Dedifferentiated amniotic fluid mesenchymal stem cell (primary cell): ENCODE data around the gene CTAG1B.
"Not testable (repeated sequence)": the region's sequence is repeated elsewhere in the genome, so short reads cannot be mapped to it uniquely, and the experiment has no call there.

Source experiments
- DNase-seq: peaks from one replicate; pipeline ENCODE4 v3.0.0-alpha.2; 2016; ENCODE audit errors: extremely low spot score

Gene CTAG1B

DNA sequence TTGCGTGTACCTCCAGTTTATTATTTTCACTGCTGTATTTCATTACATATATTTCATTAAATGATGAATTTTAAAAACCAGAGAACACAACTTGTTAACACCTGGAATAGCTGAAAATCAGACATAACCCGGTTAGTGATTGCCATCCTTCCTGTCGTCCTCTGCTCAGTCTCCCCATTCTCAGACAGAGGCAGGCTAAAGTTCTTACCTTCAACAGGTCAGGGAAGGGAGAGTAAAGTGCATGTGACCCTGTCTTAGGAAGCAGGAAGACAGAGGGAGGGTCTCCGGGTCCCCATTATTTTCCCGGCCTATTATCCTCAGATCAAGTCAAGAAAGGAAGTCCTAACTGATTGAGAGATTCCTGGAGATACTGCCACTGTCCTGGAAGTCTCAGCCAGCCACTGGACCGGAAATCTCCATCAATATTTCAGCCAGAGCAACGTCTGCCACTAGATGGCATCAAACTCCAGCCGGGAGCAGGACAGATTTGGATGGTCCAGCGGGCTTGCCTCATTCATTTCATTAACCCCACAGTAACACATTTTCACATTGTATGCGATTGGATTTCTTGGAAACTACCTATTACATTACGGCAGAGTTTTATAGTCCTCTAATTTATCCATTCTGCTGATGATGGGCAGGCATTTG lies 1.8 kb upstream of the CTAG1B start:
- not testable (repeated sequence) for DNase-seq

DNA sequence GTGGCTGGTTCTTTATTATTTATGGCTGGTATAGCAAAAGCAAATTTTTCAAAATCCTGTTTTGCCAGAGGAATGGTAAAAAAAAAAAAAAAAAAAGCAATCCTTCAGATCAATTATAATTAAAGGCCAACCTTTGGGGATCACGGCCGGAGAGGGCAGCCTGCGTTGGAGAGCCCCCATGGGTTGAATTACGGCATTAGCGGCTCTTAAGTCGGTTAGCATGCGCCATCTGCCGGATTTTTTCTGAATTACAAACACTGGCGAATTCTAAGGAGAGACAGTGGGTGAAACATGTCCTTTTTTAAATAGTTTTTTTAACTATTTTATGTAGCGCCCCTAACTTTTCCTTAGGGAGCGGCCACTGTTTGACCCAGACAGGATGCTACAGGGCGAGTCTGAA lies 5.5 kb downstream of the CTAG1B start:
- DNase-seq: not testable (repeated sequence)

DNA sequence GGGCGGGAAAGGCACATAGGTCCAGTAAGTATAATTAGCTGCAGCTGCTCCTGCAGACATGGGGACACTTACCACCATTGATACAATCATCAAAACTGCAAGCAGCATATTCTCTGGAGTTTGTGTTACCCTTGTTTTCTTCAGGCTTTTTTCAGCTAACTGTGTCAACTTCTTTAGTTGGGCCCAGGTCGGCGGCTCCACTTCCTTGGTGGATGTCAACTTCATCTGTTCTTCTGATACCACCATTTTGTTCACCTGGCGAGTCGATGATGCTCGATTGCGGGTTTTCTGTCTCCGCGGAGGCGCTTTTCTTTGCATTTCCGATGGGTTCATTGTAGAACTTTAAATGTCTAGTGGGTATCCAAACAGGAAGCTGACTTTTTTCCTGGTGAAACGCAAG lies 7.9 kb downstream of the CTAG1B start:
- not testable (repeated sequence) for DNase-seq

DNA sequence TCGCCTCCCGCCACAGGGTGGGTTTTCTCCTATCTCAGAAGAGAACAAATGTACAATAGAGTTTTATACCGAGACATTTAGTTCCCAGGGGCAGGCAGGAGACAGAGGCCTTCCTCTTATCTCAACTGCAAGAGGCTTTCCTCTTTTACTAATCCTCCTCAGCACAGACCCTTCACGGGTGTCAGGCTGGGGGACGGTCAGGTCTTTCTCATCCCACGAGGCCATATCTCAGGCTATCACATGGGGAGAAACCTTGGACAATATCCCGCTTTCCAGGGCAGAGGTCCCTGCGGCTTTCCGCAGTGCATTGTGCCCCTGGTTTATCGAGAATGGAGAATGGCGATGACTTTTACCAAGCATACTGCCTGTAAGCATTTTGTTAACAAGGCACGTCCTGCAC lies 10.3 kb downstream of the CTAG1B start:
- DNase-seq: not testable (repeated sequence)

DNA sequence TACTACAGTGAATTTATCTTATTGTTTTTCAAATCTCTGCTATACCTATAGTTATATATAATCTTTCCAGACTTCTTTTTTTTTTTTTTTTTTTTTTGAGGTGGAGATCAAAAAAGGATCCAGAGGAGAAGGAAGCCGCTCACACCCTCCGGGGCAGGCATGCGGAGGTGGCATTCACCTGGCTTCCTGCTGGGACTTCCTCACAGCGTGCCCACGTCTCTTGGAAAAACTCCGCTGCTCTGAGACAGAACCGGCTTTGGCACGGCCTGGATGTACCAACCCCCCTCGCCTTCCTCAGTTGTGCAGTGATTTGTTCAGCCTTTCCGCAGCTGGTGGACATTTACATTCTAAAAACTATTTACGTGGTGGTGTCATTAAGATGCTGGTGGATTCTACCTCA lies 11.1 kb downstream of the CTAG1B start:
- not testable (repeated sequence) for DNase-seq

DNA sequence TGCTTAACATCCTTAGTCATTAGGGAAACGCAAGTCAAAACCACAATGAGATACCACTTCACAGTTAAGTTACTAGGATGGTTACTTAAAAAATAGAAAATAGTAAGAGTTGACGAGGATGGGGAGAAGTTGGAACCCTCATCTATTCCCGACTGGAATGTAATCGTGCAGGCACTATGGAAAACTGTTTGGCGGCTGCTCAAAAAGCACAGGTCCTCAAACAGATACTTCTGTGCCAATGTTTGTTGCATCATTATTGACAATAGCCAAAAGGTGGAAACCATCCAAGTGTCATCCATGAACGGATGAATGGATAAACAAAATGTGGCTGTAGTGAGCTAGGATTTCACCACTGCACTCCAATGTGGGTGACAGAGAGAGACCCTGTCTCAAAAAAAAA lies 11.7 kb downstream of the CTAG1B start:
- no peak for DNase-seq

DNA sequence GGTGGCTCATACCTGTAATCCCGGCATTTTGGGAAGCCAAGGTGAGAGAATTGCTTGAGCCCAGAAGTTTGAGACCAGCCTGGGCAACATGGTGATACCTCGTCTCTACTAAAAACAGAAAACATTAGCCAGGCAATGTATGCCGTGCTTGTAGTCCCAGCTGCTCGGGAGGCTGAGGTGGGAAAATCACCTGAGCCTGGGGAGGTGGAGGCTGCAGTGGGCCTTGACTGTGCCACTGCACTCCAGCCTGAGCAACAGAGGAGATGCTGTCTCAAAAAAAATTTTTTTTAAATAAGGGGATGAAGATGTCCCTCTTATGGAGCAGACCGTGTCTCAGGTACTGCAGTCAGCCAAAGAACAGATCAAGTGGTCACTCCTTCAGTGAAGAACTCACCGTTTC lies 13.5 kb downstream of the CTAG1B start:
- no peak for DNase-seq

DNA sequence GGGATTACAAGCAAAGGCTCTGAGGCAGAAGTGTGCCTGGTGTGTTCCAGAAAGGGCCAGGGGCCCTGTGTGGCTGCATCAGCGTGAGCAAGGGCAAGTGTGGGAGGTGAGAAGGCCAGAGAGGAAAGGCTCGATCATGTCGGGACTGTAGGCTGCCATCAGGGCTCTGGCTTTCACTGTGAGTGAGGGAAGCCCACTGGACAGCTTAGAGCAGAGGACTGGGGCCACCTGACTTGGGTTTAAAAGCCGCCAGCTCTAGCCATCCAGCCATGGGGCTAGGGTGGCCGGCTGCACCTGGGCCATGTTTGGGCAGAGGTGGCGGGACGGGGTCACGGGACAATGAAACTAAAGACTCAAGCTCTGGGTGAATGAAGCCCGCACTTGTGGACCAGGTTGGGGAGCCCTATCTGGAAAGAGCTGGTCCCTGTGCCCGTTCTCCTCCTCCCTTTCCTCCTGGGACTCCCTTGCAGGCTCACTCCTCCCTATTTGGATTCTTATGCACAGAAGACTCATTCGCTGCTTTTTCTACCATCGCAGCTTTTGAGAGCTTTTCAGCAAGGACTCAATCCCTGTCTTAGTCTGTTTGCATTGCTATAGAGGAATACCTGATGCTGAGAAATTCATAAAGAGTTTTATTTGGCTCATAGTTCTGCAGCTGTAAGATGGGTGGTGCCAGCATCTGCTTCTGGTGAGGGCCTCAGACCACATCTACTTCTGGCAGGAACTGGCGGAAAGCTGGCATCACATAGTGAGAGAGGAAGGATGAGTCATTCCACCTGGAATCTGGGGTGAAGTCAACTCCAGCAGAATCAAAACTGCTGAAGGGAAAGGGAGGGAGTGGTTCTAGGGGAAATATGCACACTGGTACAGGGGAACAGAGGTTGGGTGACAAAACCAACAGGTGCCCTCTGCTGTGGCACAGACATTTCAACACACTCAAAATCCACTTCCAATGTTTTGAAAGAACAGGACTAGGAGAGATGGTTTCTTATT lies 15.3 kb downstream of the CTAG1B start:
- DNase-seq: peak; percentile 63

DNA sequence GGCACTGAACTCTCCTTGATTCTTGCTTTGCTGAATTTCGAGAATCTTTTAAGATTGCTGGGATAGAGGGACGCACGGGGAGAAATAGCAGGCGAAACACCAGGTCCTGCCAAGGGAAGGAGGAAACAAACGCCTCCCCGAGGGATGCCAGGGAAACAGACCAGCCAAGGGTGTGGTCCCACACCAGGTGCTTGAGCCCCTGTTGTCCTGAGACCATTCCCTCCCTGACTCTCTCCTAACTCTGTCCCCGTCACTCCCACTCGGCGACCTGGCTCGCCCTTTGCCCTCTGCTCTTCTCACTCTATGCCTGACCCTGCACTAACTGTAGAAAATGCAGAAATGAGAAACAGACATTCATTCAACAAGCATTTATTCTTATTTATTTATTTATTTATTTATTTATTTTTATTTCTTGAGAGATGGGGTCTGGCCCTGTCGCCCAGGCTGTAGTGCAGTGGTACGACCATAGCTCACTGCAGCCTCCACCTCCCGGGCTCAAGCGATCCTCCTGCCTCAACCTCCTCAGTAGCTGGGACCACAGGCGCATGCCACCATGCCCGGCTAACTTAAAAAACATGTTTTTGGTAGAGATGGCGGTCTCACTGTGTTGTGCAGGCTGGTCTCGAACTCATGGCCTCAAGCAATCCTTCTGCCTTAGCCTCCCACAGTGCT lies 16.2 kb downstream of the CTAG1B start:
- no peak for DNase-seq

DNA sequence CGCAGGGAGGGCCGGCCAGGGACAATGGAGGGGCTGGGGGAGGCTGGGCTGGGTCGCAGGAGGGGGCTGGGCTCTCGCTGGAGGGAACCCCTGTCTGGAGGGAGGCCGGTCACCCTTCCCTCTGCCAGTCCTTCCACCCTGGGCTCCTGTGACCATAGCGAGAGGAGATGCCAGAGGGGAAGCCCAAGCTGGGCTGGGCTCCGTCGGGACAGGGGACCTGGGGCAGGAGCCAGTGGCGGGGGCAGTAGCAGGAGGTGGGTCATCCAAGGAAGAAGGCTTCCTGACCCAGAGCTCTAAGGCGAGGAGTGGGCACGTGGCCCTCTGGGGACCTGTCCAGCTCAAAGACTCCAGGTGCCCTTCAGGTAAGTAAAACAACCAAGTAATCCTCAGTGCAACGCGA lies 16.9 kb downstream of the CTAG1B start:
- DNase-seq: no peak

DNA sequence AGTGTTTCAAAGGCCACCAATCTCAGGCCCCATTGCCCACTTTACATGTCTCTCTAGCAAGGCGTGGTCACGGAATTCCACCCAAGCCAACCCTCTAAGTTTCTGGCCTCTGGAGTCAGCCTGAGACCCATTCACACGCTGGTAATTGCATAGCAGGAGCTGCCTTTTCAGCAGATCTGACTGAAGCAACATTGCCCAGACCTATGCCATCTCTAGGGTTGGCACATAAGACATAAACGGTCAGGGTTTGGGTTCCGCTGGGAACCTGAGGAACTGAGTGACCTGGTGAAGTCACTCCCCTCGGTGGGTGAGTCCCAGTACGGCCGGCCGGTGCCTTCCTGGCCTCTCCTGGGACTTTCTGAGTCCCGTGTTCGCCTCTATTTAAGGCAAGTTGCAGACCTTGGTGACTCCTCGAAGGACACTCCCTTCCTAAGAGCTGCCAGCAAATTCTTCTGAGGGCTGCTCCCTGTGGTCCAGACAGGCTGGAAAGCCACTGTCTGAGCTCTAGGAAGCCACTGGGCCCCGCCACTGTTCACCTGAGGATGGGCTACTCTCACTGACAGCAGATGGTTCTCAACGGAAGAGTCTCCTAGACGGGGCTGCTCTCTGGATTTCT lies 18.2 kb downstream of the CTAG1B start:
- DNase-seq: no peak

DNA sequence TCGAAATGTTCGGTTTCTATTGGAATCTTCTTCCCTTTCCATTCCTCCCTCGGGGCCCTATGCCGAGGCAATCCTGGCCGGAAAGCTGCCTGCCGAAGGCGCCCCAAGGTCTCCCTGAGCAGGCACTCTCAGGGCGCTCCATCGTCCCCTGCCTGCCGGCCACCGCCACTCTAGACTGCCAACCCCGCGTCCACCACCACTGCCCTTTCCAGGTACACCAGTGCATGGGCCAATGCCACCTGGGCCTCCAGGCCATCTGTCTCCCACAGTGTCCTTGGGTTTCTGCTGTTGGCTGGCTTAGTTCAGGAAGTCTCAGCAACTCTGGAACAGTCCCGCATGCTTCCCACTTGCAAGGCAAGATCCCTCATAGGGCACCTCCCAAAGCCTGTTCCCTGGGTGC lies 19.6 kb downstream of the CTAG1B start:
- no peak for DNase-seq

DNA sequence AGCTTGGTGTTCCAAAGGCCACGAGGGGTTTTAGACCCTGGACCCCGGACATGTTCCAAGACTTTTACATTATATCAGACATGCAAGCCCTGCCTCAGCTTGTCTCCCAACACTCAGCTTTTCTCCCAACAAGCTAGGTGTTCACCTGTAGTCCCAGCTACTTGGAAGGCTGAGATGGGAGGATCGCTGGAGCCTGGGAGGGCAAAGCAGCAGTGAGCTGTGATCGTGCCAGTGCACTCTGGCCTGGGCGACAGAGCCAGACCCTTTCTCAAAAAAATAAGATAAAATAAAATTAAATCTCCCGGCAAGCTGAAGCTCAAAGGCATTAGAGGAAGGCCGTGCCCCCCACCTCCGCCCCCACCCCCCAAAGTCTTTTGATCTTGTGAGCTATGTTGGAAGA lies 20.4 kb downstream of the CTAG1B start:
- no peak for DNase-seq

DNA sequence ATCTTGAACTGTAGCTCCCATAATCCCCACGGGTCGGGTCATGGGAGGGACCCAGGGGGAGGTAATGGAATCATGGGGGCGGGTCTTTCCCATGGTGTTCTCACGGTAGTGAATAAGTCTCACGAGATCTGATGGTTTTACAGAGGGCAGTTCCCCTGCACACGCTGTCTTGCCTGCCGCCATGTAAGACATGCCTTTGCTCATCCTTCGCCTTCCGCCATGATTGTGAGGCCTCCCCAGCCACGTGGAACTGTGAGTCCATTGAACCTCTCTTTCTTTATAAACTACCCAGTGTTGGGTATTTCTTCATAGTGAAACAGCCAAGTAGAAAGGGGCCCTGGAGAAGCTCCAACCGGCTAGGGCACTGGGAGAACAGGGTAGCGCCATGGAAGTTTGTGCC lies 21.9 kb downstream of the CTAG1B start:
- DNase-seq: no peak

DNA sequence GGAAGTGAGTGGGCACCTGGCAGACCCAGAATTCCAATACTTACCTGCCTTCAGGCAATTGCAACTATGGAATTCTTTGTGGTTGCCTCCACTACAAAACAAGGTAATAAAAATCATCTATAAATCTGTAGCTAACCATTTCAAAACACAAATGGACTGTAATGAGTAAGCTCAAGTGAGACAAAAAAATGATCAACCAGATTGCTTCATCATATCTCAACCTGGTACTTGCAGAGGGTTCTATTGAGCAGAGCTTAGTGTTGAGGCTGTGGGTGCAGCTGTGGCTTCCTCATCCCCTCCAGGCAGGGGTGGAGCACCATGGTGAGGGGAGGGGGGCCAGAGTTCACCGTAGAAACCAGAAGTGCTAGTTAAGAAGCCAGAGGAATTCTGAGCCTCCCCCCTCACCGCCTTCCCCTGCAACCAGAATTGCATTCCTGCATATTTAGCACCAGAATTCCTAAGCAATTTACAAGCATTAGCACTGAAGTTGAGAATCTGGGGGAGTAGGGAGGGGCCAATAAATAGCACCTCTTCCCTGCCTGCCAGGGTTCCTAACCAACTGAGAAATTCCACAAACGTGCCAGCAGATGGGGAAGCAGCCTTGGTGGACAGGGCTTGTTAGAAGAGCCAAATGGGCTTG lies 22.7 kb downstream of the CTAG1B start:
- DNase-seq: no peak

DNA sequence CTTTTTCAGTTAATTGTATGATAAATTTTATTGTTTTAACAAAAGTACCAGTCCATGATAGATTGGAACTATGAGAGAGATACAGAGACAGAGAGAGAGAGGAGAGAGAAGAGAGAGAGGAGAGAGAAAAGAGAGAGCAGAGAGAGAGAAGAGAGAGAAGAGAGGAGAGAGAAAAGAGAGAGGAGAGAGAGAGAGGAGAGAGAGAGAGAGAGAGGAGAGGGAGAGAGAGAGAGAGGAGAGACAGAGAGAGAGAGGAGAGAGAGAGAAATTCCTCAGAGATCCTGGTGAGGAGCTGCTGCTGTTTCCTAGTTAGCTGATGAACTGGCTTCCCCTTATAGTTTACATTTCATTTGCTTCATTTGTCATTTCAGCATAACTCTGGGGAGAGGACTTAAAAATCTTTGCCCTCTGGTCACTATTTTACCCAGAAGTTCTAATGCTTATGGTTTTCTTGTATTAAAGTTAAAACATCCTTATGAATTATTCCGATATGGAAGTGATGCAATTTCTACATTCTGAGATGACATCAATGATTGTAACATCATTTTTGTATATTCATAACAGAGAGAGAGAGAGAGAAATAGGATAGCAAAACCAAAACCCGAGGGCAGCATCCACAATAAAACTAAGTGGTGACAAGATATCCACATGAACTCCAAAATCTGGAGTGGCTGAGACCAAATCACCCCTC lies 23.4 kb downstream of the CTAG1B start:
- DNase-seq: no peak

DNA sequence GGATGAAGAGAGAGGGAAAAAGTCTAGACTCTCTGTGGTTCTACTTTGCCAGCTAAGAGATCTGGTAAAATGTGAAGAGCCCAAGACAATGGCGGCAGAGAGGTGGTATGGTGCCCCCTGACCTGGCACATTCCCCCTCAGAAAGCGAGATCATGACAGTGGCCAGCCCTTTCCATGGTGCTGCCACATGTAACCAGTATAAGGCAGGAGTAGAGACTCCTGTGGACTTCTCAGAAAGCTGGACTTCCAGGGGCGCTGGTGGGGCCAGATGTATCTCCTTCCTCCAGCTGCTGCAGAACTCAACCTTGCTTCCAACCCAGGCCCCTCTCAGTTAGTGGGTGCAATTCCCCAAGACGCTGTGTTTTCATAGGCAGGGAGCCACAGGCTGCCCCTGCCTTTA lies 24.6 kb downstream of the CTAG1B start:
- DNase-seq: no peak

DNA sequence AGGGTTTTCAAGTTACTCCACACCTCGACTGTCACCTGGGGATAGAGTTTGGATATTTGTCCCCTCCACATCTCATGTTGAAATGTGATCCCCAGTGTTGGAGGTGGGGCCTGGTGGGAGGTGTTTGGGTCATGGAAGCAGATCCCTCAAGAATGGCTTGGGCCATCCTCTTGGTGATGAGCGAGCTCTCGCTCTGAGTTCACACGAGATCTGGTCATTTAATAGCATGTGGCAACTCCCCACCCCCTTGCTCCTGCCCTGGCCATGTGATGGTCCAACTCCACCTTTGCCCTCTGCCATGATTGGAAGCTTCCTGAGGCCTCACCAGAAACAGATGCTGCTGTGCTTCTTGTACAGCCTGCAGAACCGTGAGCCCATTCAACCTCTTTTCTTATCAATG lies 25.9 kb downstream of the CTAG1B start:
- DNase-seq: no peak

DNA sequence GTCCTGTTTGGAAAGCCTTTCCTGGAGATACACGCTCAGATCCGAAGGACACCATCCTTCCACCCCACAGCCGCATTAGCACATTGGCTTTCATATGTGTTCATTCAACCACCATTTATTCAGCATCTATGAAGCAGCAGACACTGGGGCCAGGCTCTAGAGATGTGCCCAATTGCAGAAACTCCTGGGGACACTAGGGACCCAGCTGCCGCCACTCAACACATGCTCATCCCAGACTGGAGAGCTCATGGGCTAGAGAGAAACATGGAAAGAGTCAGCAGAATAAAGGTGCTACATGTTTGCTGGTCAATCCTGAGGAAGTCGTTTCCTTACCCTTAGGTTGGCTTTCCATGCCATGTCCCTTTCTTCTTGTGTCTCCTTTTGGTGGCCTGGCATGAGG lies 26.6 kb downstream of the CTAG1B start:
- DNase-seq: no peak

DNA sequence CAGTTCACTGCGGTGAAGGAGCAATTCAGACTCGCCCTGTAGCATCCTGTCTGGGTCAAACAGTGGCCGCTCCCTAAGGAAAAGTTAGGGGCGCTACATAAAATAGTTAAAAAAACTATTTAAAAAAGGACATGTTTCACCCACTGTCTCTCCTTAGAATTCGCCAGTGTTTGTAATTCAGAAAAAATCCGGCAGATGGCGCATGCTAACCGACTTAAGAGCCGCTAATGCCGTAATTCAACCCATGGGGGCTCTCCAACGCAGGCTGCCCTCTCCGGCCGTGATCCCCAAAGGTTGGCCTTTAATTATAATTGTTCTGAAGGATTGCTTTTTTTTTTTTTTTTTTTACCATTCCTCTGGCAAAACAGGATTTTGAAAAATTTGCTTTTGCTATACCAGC lies 28.7 kb downstream of the CTAG1B start:
- DNase-seq: not testable (repeated sequence)

DNA sequence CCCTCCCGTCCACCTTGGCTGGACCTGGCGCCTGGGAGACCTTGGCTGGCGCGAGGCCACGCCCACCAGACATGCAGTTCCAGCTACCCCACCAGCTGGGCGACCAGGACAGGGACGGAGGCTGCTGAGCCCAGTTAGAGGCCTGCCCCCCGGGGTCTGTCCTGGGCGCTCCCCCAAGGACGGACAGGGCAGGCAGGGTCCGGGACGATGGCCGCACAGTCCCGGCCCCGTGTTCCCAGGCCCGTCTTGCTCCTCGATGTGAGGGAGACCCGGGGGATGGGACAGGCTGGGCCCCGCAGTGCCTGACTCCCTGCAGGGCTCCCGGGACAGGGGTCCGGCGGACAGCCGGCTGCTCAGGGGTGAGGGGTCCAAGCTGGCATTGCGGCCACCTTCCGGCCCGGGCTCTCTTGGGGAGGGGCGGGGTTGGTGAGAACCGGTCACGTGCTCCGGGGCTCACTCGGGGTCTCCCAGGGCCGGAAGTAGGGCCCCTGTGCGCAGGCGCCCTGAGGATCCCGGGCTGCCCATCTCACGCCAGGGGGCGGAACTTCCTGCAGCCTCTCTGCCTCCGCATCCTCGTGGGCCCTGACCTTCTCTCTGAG lies 34.4 kb downstream of the CTAG1B start, which contains the start of gene CTAG1A:
Gene CTAG1A (plus strand): TSS at position 549 of the 599 bp plus-strand sequence. CDS start 74 bp downstream, outside the sequence.
- not testable (repeated sequence) for DNase-seq
